ENCODE results near the gene GRIK2. TPM values are rescaled to one million over a fixed set of nuclear protein-coding genes. Genes with fewer than 3 reads are reported as not detected.

The GRIK2 gene
- total and polyA plus RNA-seq, 9 donors = 0.12 to 4.1 (median 0.89) TPM; not detected in 1

- TF ChIP-seq CTCF (IDR thresholded peaks at IDR 0.05) = no peak
- TF ChIP-seq POLR2A (IDR thresholded peaks at IDR 0.05) = no peak
- TF ChIP-seq EP300 (IDR thresholded peaks at IDR 0.05) = no peak
- H3K4me3 ChIP-seq = no peak overlapping the region
- H3K9me3 ChIP-seq = no peaks in the 10 kb centered on the region
- intact Hi-C loops (cut with DNase I) = no loop called here
- DNase-seq = no peak
- WGBS, 3 donors = 91 to 96% (median 91%) methylated on average over 1 of the region's 1 CpG
- no peak overlapping the region for H3K27ac ChIP-seq
- H3K27me3 ChIP-seq = no peaks in the 10 kb centered on the region
- no peaks in the 10 kb centered on the region for H3K4me1 ChIP-seq (ENCODE audit: insufficient read depth)
- H3K36me3 ChIP-seq = no peaks in the 10 kb centered on the region
Observed at GRCh38 chr6:101451981-101452380, 58.5 kb downstream of the GRIK2 start.

- H3K9me3 ChIP-seq = no peaks in the 10 kb centered on the region
- H3K27me3 ChIP-seq = no peaks in the 10 kb centered on the region
- H3K4me1 ChIP-seq (ENCODE audit: insufficient read depth) = no peaks in the 10 kb centered on the region
- 40 to 57% (median 51%) methylated on average over 4 of the region's 4 CpGs for WGBS, 3 donors
- intact Hi-C loops (cut with DNase I) = no loop called here
- H3K27ac ChIP-seq = no peak overlapping the region
- DNase-seq = no peak
- TF ChIP-seq POLR2A (IDR thresholded peaks at IDR 0.05) (no peak), CTCF (IDR thresholded peaks at IDR 0.05) (no peak), EP300 (IDR thresholded peaks at IDR 0.05) (no peak)
- H3K4me3 ChIP-seq = no peak overlapping the region
- H3K36me3 ChIP-seq = no peaks in the 10 kb centered on the region
Observed at GRCh38 chr6:101453221-101453620, 59.7 kb downstream of the GRIK2 start.

GRCh38 chr6:101454106-101454676 is 60.7 kb downstream of the GRIK2 start:
- no peak overlapping the region for H3K27ac ChIP-seq
- H3K27me3 ChIP-seq = no peaks in the 10 kb centered on the region
- 86 to 93% (median 92%) methylated on average over 3 of the region's 3 CpGs for WGBS, 3 donors
- intact Hi-C loops (cut with DNase I) = no loop called here
- no peak for TF ChIP-seq CTCF (IDR thresholded peaks at IDR 0.05)
- no peak for TF ChIP-seq EP300 (IDR thresholded peaks at IDR 0.05)
- TF ChIP-seq POLR2A (IDR thresholded peaks at IDR 0.05) = no peak
- no peaks in the 10 kb centered on the region for H3K36me3 ChIP-seq
- no peaks in the 10 kb centered on the region for H3K4me1 ChIP-seq (ENCODE audit: insufficient read depth)
- H3K4me3 ChIP-seq = no peak overlapping the region
- no peaks in the 10 kb centered on the region for H3K9me3 ChIP-seq
- no peak for DNase-seq

- intact Hi-C loops (cut with DNase I) = loop anchor here in 1 of 4 donors (5.0 kb wide), 1 partner anchor 1189 kb away; no protein-coding TSS in a partner anchor
- DNase-seq = no peak
- Histone ChIP-seq H3K36me3 (no peaks in the 10 kb centered on the region), H3K4me3 (no peak overlapping the region), H3K9me3 (no peaks in the 10 kb centered on the region), H3K27ac (no peak overlapping the region), H3K27me3 (no peaks in the 10 kb centered on the region), H3K4me1 (ENCODE audit: insufficient read depth) (no peaks in the 10 kb centered on the region)
- 86 to 93% (median 87%) methylated on average over 2 of the region's 2 CpGs for WGBS, 3 donors
- TF ChIP-seq EP300 (IDR thresholded peaks at IDR 0.05) (no peak), CTCF (IDR thresholded peaks at IDR 0.05) (no peak), POLR2A (IDR thresholded peaks at IDR 0.05) (no peak)
Observed at GRCh38 chr6:101458336-101458735, 64.8 kb downstream of the GRIK2 start.

Data from ovary (tissue), 9 donors.